GM18868 (cell line): ENCODE results near the gene BCL2L12.
A peak's percentile ranks its signal among the peaks of the same experiment; 100 is the strongest.

ENCODE experiments used
- ATAC-seq: cut with Tn5 transposase; IDR thresholded peaks from one replicate; pipeline ENCODE4 v1.9.1; 2021; ENCODE audit warnings: mild to moderate bottlenecking, moderate library complexity; ENCODE audit not compliant: unreplicated experiment

BCL2L12 gene

DNA sequence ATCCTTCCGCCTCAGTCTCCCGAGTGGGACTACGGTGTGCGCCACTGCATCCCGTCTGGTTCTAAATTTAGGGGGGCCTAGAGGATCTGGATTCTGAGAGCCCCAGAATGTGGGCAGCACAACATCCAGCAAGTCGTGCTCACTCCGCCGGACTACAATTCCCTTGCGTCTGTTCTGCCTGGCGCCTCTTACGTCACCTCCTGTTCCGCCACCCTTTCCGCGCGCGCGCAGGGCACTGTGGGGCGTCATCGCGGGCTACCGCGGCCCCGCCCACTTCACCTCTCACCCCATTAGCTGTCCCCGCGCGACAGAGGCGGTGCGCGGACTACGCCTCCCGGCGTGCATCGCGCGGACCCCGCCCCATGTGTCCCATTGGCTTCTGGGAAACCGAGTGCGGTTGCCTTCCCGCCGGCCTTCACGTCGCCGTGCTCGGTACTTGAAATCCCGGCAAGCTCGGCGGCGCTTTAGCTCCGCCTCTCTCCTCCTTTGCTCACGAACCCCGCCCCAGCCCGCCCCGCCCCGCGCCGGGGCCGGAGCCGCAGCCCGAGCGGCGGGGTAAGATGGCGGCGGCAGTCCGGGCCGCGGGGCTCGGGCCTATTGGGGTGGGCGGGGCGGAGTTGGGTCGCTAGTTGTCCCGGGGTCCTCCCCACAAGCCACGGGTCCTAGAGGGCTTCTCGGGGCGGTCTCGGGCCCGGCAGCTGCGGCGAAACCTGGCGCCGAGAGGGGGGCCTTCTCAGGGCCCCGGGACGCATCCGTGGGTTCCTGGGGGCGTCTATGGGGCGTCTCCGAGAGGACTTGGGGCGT, 23.8 kb upstream of the BCL2L12 start, which contains the start of gene SCAF1:
TSS of gene SCAF1 (plus strand) at position 522 of the 804 bp plus-strand sequence. CDS start 2,818 bp downstream, outside the sequence.
- peak; percentile 49 for ATAC-seq

DNA sequence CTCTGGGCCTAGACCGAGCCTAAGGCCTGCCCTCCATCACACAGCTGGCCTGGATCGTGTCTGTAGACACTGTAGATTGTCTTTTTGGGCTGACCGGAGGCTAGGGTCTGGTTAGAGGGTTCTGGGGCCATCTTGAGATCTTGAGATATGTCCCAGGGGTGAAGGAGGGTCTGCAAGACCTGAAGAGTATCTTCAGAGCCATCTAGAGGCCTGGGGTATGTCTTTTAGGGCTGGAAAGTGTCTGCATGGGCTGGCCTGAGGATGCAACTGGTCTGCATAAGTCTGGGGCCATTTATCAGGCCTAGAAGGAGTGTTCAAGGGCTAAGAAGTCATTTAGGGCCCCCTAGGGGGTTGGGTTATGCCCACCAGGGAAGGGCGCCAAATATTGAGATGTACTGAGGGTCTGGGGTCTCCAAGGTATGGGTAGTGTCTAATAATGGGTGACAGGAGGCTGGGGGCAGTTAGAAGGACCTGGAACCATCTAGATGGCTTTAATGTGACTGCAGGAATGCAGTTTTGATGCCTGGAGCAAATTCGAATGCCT, 23.2 kb upstream of the BCL2L12 start:
- ATAC-seq, result no peak

DNA sequence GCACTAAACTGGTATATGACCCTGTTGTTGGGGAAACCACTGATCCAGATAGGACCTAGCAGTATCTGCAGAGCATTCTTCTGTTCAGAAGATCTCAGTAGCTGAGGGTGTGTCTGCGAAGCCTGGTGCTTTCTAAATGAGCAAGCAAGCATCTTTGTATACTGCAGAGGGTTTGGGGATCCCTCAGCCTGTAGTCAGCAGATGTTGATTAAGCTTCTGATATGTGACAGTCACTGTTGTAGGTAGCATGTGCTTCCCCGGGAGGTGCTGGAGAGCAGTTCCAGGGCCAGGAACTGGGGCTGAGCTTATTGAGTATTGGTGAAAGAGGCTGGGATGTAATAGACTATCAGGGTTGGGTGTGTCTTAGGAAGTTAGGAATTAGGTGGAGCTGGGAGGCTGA, 22.3 kb upstream of the BCL2L12 start:
- ATAC-seq, result no peak

- ATAC-seq, result no peak
Observed at GRCh38 chr19:49645592-49645991, 20.1 kb upstream of the BCL2L12 start.

GRCh38 chr19:49645995-49646394, 19.7 kb upstream of the BCL2L12 start:
- no peak for ATAC-seq

GRCh38 chr19:49646586-49646985, 19.1 kb upstream of the BCL2L12 start:
- no peak for ATAC-seq

DNA sequence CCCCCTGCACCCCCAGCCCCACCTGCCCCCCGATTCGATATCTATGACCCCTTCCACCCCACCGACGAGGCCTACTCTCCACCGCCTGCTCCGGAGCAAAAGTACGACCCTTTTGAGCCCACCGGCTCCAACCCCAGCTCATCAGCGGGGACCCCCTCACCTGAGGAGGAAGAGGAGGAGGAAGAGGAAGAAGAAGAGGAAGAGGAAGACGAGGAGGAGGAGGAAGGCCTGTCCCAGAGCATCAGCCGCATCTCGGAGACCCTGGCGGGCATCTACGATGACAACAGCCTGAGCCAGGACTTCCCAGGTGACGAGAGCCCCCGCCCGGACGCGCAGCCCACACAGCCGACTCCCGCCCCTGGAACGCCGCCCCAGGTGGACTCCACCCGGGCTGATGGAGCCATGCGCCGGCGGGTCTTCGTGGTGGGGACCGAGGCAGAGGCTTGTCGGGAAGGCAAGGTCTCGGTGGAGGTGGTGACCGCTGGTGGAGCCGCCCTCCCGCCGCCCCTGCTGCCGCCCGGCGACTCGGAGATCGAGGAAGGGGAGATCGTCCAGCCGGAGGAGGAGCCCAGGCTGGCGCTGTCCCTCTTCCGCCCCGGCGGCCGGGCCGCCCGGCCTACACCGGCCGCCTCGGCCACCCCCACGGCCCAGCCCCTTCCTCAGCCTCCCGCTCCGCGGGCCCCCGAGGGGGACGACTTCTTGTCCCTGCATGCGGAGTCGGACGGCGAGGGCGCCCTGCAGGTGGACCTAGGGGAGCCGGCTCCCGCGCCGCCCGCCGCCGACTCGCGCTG, 14.5 kb upstream of the BCL2L12 start:
- ATAC-seq, result no peak

- no peak for ATAC-seq
Observed at GRCh38 chr19:49651820-49652550, 13.7 kb upstream of the BCL2L12 start.

GRCh38 chr19:49652551-49653465, 12.9 kb upstream of the BCL2L12 start:
- no peak for ATAC-seq

DNA sequence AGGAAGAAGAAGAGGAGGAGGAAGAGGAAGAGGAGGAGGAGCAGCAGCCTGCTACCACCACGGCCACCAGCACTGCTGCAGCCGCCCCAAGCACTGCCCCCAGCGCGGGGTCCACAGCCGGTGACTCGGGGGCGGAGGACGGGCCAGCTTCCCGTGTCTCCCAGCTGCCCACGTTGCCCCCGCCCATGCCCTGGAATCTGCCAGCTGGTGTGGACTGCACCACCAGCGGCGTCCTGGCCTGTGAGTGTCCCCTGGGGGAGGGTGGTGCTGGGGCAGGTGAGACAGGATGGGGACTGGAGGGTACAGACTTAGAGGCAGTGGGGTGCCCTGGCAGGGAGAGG, 12.3 kb upstream of the BCL2L12 start:
- ATAC-seq, result no peak

GRCh38 chr19:49654581-49654980, 11.2 kb upstream of the BCL2L12 start:
- ATAC-seq, result no peak

GRCh38 chr19:49655570-49656455, 9.9 kb upstream of the BCL2L12 start:
- no peak for ATAC-seq

GRCh38 chr19:49656456-49657109, 9.2 kb upstream of the BCL2L12 start:
- ATAC-seq, result no peak

- ATAC-seq, result no peak
Observed at GRCh38 chr19:49657493-49658138, 8.1 kb upstream of the BCL2L12 start.

DNA sequence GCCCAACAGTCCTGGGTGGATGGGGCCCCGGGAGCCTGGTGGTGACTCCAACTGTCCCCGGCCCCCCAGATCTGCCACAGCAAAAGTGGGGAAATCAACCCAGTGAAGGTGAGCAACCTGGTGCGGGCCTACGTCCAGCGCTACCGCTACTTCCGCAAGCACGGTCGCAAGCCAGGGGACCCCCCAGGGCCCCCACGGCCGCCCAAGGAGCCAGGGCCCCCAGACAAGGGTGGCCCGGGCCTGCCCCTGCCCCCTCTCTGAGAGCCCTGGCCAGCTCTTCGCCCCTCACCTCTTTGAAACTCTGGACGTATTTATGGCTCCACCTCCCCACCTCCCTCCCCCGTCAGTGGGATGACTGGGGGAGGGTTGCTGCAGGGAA, 7.6 kb upstream of the BCL2L12 start:
- no peak for ATAC-seq

DNA sequence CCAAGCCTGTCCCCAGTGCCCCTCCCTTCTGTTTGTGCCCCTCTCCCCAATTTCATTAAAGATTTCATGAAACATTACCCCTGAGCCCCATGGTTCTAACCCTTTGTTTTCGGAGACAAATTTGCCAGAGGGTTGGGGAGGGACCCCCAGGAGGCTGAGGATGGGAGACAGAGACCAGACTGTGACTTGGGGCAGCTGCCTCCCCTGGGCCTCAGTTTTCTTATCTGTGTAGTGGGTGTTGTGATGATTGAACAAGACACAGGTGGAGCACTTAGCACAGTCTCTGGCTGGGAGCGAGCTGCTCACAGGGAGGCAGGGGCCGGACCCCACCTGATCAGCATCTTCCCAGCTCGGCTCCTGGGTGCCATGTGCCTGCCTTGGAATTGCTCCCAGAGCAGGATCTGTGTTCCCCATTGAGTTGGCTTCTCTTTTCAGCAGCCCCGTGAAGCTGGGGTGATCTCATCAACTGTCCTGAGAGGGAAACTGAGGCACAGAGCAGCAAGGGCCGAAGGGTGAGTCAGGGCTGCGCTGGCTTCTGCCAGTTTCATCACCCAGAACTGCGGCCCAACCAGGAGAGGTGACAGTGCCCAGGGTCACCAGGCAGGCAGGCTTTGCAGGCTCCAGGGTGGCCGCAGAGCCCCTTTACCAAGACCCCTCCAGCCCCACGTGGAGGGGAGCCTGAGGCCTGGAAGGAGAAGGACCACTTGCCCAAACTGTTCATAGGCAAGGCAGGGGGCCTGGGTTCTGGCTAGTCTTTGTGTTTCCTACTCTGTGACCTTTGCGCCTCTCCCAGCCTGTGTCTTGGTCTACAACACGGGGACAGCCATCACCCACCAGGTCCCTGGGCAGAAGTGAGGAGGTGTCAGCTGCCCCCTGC, 6.9 kb upstream of the BCL2L12 start:
- no peak for ATAC-seq

DNA sequence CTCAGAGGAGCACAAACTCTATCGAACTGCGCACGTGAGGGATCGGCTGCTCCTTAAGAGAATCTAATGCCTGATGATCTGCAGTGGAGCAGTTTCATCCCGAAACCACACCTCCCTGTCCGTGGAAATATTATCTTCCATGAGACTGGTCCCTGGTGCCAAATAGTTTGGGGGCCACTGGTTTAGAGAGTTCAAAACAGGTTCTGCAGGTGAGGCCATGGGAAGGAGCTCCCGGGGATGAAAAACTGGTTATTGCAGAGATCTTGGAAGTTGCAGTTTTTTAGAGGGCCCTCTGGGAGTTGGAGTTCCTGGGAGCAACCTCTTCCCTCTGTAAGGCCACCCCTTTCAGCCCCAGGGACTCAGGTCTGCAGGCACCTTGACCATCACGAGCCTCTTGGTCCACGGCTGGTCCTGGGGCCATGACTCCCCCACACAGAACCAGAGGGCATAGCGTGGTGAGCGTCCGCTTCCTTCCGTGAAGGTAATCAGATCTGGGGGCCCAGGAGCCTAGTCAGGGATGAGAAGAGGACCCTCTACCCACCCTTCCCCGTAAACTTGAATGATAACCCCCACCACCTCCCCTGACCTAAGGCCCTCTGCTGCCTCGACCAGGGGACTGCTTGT, 5.3 kb upstream of the BCL2L12 start:
- no peak for ATAC-seq
